H1 (cell line): ENCODE data around the gene KRT3. TPM values are rescaled to one million over a fixed set of nuclear protein-coding genes. Genes with fewer than 3 reads are reported as not detected.

ENCODE experiments used
- CTCF ChIA-PET: fragments of 300-600 bp; sonication (Branson Sonifier 250); formaldehyde crosslinking; loops from one replicate; lab custom pipeline; 2021; ENCODE audit not compliant: partially characterized antibody; lab: Charles Lee
- POLR2A ChIA-PET: fragments of 300-600 bp; sonication (Branson Sonifier 250); formaldehyde crosslinking; loops from one replicate; lab custom pipeline; 2021; ENCODE audit warnings: inconsistent platforms; ENCODE audit not compliant: partially characterized antibody; lab: Charles Lee
- DNase-seq, 2 experiments: peaks; one replicate each; pipeline versions ENCODE4 v3.0.0 to v3.0.0-alpha.2; 2010 to 2022; ENCODE audit warnings: low spot score in 2 of 2, low read depth in 1 of 2, mixed read lengths in 1 of 2
- FAIRE-seq: peaks from 2 replicates; lab custom pipeline; 2011; peaks lifted over from hg19 to GRCh38; lab: Jason Lieb, UNC
- H2AFZ ChIP-seq: 2 replicates; pipeline ENCODE4 v1.8.1; 2012; ENCODE audit warnings: low read length, inconsistent platforms
- H2AK5ac ChIP-seq: 2 replicates; pipeline ENCODE4 v1.6.1; 2013; ENCODE audit warnings: low read depth, low read length
- H2BK120ac ChIP-seq: replicated peaks from 2 replicates; pipeline ENCODE3; 2013; ENCODE audit warnings: low read depth, low read length, inconsistent platforms
- H2BK12ac ChIP-seq: 2 replicates; pipeline ENCODE4 v1.6.1; 2013; ENCODE audit warnings: low read depth, low read length
- H2BK15ac ChIP-seq: 2 replicates; pipeline ENCODE4 v1.6.1; 2013; ENCODE audit warnings: low read length
- H2BK20ac ChIP-seq: 2 replicates; pipeline ENCODE4 v1.6.1; 2013; ENCODE audit warnings: low read length
- H2BK5ac ChIP-seq: 2 replicates; pipeline ENCODE4 v1.6.1; 2013; ENCODE audit warnings: low read depth, low read length
- H3K14ac ChIP-seq: 2 replicates; pipeline ENCODE4 v1.6.1; 2013; ENCODE audit warnings: inconsistent platforms; ENCODE audit not compliant: insufficient read length
- H3K18ac ChIP-seq: 2 replicates; pipeline ENCODE4 v1.6.1; 2013; ENCODE audit warnings: low read length; ENCODE audit errors: extremely low read depth
- H3K23ac ChIP-seq: 2 replicates; pipeline ENCODE4 v1.6.1; 2013; ENCODE audit warnings: inconsistent platforms; ENCODE audit not compliant: insufficient read length
- H3K23me2 ChIP-seq: 2 replicates; pipeline ENCODE4 v1.6.1; 2013; ENCODE audit warnings: low read depth, low read length
- H3K27ac ChIP-seq: 2 replicates; pipeline ENCODE4 v1.6.1; 2011; ENCODE audit warnings: low read depth, low read length, inconsistent platforms
- H3K27me3 ChIP-seq, 4 experiments: replicated peaks in 1 of 4; 1 replicate in 1 of 4; 2 replicates in 3 of 4; pipeline versions ENCODE4 v1.6.1 to v1.8.1; 2011 to 2013; ENCODE audit warnings: low read length in 3 of 4, mild to moderate bottlenecking in 3 of 4, inconsistent platforms in 2 of 4, mixed read lengths in 2 of 4, moderate library complexity in 1 of 4; ENCODE audit not compliant: control insufficient read depth in 3 of 4, insufficient read depth in 3 of 4; ENCODE audit errors: extremely low read depth in 1 of 4
- H3K36me3 ChIP-seq, 4 experiments: 2 replicates each; pipeline versions ENCODE4 v1.6.1 to v1.8.1; 2011 to 2013; ENCODE audit warnings: mild to moderate bottlenecking in 4 of 4, low read length in 3 of 4, moderate library complexity in 2 of 4, control low read depth in 1 of 4, inconsistent platforms in 1 of 4; ENCODE audit not compliant: insufficient read depth in 4 of 4, control insufficient read depth in 2 of 4
- H3K4ac ChIP-seq: replicated peaks from 2 replicates; pipeline ENCODE3; 2013; ENCODE audit warnings: low read length, low read depth, mixed read lengths, inconsistent platforms; ENCODE audit not compliant: insufficient read length
- H3K4me1 ChIP-seq, 4 experiments: replicated peaks in 1 of 4; 1 replicate in 1 of 4; 2 replicates in 3 of 4; pipeline versions ENCODE4 v1.6.1 to v1.8.1; 2011 to 2013; ENCODE audit warnings: low read length in 3 of 4, inconsistent platforms in 2 of 4, mixed read lengths in 1 of 4; ENCODE audit not compliant: insufficient read depth in 4 of 4, control insufficient read depth in 3 of 4
- H3K4me2 ChIP-seq, 2 experiments: 2 replicates each; pipeline versions ENCODE4 v1.6.1 to v1.8.1; 2011 to 2013; ENCODE audit warnings: low read depth in 2 of 2, low read length in 2 of 2, control low read depth in 1 of 2, inconsistent platforms in 1 of 2, mild to moderate bottlenecking in 1 of 2; ENCODE audit not compliant: insufficient read depth in 1 of 2
- H3K4me3 ChIP-seq, 4 experiments: fragments of 200-600, 300-600 bp in 1 of 4; sonication (generic), shearing (Covaris generic), sonication (Bioruptor Twin) in 1 of 4; 2 replicates each; pipeline versions ENCODE4 v1.5.1 to v1.8.1; 2011 to 2016; ENCODE audit warnings: low read length in 4 of 4, low read depth in 3 of 4, control low read depth in 2 of 4, inconsistent platforms in 2 of 4, mild to moderate bottlenecking in 2 of 4, mixed read lengths in 1 of 4, moderate library complexity in 1 of 4; ENCODE audit not compliant: insufficient read depth in 2 of 4; ENCODE audit errors: extremely low read depth in 1 of 4
- H3K56ac ChIP-seq: replicated peaks from 2 replicates; pipeline ENCODE3; 2013; ENCODE audit warnings: low read depth, mild to moderate bottlenecking, mixed read lengths, low read length, inconsistent platforms; ENCODE audit not compliant: insufficient read length
- H3K79me1 ChIP-seq: 2 replicates; pipeline ENCODE4 v1.6.1; 2013; ENCODE audit warnings: low read depth, low read length, control low read depth
- H3K79me2 ChIP-seq, 2 experiments: 2 replicates each; pipeline versions ENCODE4 v1.6.1 to v1.8.1; 2012 to 2013; ENCODE audit warnings: low read length in 2 of 2, mild to moderate bottlenecking in 2 of 2, inconsistent platforms in 1 of 2; ENCODE audit not compliant: insufficient read depth in 2 of 2, control insufficient read depth in 1 of 2
- H3K9ac ChIP-seq, 4 experiments: replicated peaks in 1 of 4; 1 replicate in 1 of 4; 2 replicates in 3 of 4; pipeline versions ENCODE4 v1.6.1 to v1.8.1; 2011 to 2013; ENCODE audit warnings: low read depth in 3 of 4, low read length in 3 of 4, control low read depth in 2 of 4, mild to moderate bottlenecking in 2 of 4, moderate library complexity in 2 of 4, inconsistent platforms in 1 of 4; ENCODE audit errors: extremely low read depth in 1 of 4
- H3K9me3 ChIP-seq, 2 experiments: 2 replicates each; pipeline versions ENCODE4 v1.6.1 to v1.8.1; 2012 to 2013; ENCODE audit warnings: mild to moderate bottlenecking in 2 of 2, moderate library complexity in 2 of 2, control low read depth in 1 of 2, inconsistent platforms in 1 of 2, low read depth in 1 of 2, low read length in 1 of 2, mixed read lengths in 1 of 2; ENCODE audit not compliant: insufficient read depth in 2 of 2
- H4K20me1 ChIP-seq, 2 experiments: replicated peaks in 1 of 2; 2 replicates each; pipeline versions ENCODE3 to v1.8.1; 2011 to 2013; ENCODE audit warnings: inconsistent platforms in 2 of 2, low read length in 2 of 2, mild to moderate bottlenecking in 1 of 2; ENCODE audit not compliant: insufficient read depth in 2 of 2, control insufficient read depth in 1 of 2
- H4K5ac ChIP-seq: 2 replicates; pipeline ENCODE4 v1.6.1; 2013; ENCODE audit warnings: low read length, low read depth, mixed read lengths, inconsistent platforms; ENCODE audit not compliant: insufficient read length
- H4K8ac ChIP-seq: 2 replicates; pipeline ENCODE4 v1.8.0; 2013; ENCODE audit warnings: mild to moderate bottlenecking, moderate library complexity, low read length, inconsistent platforms; ENCODE audit not compliant: insufficient read depth; ENCODE audit errors: extremely low read depth
- H4K91ac ChIP-seq: replicated peaks from 2 replicates; pipeline ENCODE3; 2013; ENCODE audit warnings: low read length, mixed read lengths, inconsistent platforms; ENCODE audit not compliant: insufficient read length
- E2F6 ChIP-seq: IDR thresholded peaks from 2 replicates; pipeline ENCODE4 v1.6.1; 2012; ENCODE audit warnings: inconsistent platforms
- FOSL1 ChIP-seq: IDR thresholded peaks from 2 replicates; pipeline ENCODE4 v1.6.1; 2011; ENCODE audit warnings: mild to moderate bottlenecking, low read depth, low read length, moderate library complexity; ENCODE audit not compliant: insufficient read depth
- GABPA ChIP-seq: IDR thresholded peaks from 2 replicates; pipeline ENCODE4 v1.6.1; 2011; ENCODE audit warnings: mild to moderate bottlenecking, low read length, moderate library complexity, borderline replicate concordance; ENCODE audit not compliant: insufficient read depth
- KDM1A ChIP-seq: fragments of 200-600, 300-600 bp; sonication (generic); IDR thresholded peaks from 2 replicates; pipeline ENCODE4 v1.7.1; 2016; ENCODE audit warnings: mild to moderate bottlenecking, low read length, borderline replicate concordance
- NANOG ChIP-seq: IDR thresholded peaks from 2 replicates; pipeline ENCODE4 v1.6.1; 2011; ENCODE audit warnings: low read length, low read depth, mild to moderate bottlenecking, inconsistent platforms; ENCODE audit not compliant: insufficient read depth, poor library complexity, severe bottlenecking
- PHF8 ChIP-seq: fragments of 200-600 bp; sonication (generic); conservative IDR thresholded peaks from 2 replicates; pipeline ENCODE4 v1.7.1; 2012; ENCODE audit warnings: low read depth, mild to moderate bottlenecking, inconsistent platforms, low read length, moderate library complexity
- POU5F1 ChIP-seq: IDR thresholded peaks from 2 replicates; pipeline ENCODE4 v1.6.1; 2011; ENCODE audit warnings: low read depth, mild to moderate bottlenecking, low read length, moderate library complexity
- TAF7 ChIP-seq: optimal IDR thresholded peaks from 2 replicates; pipeline ENCODE3; 2011; ENCODE audit warnings: low read depth, mild to moderate bottlenecking, inconsistent platforms, low read length, moderate library complexity, borderline replicate concordance
- TCF12 ChIP-seq: IDR thresholded peaks from 2 replicates; pipeline ENCODE4 v1.6.1; 2011; ENCODE audit warnings: low read depth, mild to moderate bottlenecking, low read length
- WGBS, 2 experiments: shearing (Covaris generic) in 1 of 2; methylation state at CpG; one replicate each; pipeline versions ENCODE4 v1.1.6 to v1.1.7; 2013 to 2015; ENCODE audit warnings: low lambda C conversion rate in 2 of 2, mixed read lengths in 2 of 2, inconsistent platforms in 1 of 2, low coverage in 1 of 2, missing lambda C conversion rate in 1 of 2; ENCODE audit not compliant: insufficient replicate concordance in 2 of 2, insufficient coverage in 1 of 2, insufficient read length in 1 of 2; ENCODE audit errors: extremely low coverage in 1 of 2, missing lambda C conversion rate in 1 of 2; 5-methylcytosine and 5-hydroxymethylcytosine counted together
- polyA plus RNA-seq, 7 experiments: library from polyadenylated mRNA; depleted of rRNA in 3 of 7; stranded (reverse) in 5 of 7; unstranded in 2 of 7; fragments of >200 nt in 5 of 7; fragments of 200-250 nt in 2 of 7; gene quantifications; 1 replicate in 5 of 7; 2 replicates in 1 of 7; 4 replicates in 1 of 7; pipeline versions ENCODE4 v1.2.1 to v1.2.3, GENCODE V29; 2011 to 2013; ENCODE audit warnings: missing spikeins in 2 of 7, mixed read lengths in 2 of 7
- total RNA-seq: library from RNA; stranded (reverse); fragmentation: NEBNext Ultra II Directional; extraction: Animal tissue kit (Norgen Biotek cat#: 25700); gene quantifications from 2 replicates; pipeline ENCODE4 v1.2.1, GENCODE V29; 2021

KRT3 gene
- total and polyA plus RNA-seq, 2 of the 8 experiments (the other 6 are each of a cell fraction or from before 2014, with no cell fraction given): not detected

- Histone ChIP-seq H3K4me1 (no peaks in the 10 kb centered on the region), H3K4ac (no peak overlapping the region), H3K79me2 (no peaks in the 10 kb centered on the region), H3K9me3 (no peaks in the 10 kb centered on the region), H3K14ac (no peak overlapping the region), H3K4me3 (no peak overlapping the region), H3K56ac (no peak overlapping the region), H2AFZ (no peak overlapping the region), H3K27me3 (no peaks in the 10 kb centered on the region), H4K5ac (no peak overlapping the region), H2AK5ac (no peak overlapping the region), H3K4me2 (no peak overlapping the region), H3K36me3 (no peaks in the 10 kb centered on the region), H4K91ac (no peak overlapping the region), H2BK120ac (no peak overlapping the region), H2BK15ac (no peak overlapping the region), H3K27ac (no peak overlapping the region), H4K8ac (no peak overlapping the region), H4K20me1 (no peaks in the 10 kb centered on the region), H2BK20ac (no peak overlapping the region)
- FAIRE-seq (no peak), DNase-seq (no peak)
- POLR2A ChIA-PET: no interaction called here
- TF ChIP-seq PHF8: no peak
- no peak for TF ChIP-seq NANOG
- no peak for TF ChIP-seq FOSL1
- TF ChIP-seq TAF7: no peak
- no peak for TF ChIP-seq E2F6
- no peak for TF ChIP-seq KDM1A
- no peak for TF ChIP-seq POU5F1
- no peak for TF ChIP-seq GABPA
- TF ChIP-seq TCF12: no peak
- TF ChIP-seq, all 59 proteins: peak for 0
- Histone ChIP-seq H3K9ac (no peak overlapping the region), H3K23me2 (no peaks in the 10 kb centered on the region), H3K18ac (no peak overlapping the region), H3K79me1 (no peaks in the 10 kb centered on the region), H3K23ac (no peak overlapping the region), H2BK12ac (no peak overlapping the region), H2BK5ac (no peak overlapping the region)
- CTCF ChIA-PET: interaction anchor here (0.5 to 1.7 kb wide), 4 partner anchors 9 to 540 kb away, joined by 3 to 6 read pairs (median 4); no protein-coding TSS in a partner anchor
- 91% methylated on average over 2 of the region's 2 CpGs; no CpG with 5 or more reads in 1 of the 2 experiments for WGBS, 2 experiments
Measured at GRCh38 chr12:52817699-52818238, 21.9 kb upstream of the KRT3 start.
